Pons (tissue), 1 donor: ENCODE data around the gene RPL15.

Experiments
- DNase-seq: peaks from one replicate; pipeline ENCODE4 v3.0.0-alpha.2; 2016; ENCODE audit warnings: low spot score

RPL15 gene

GRCh38 chr3:23931597-23931996 is 14.7 kb downstream of the RPL15 start:
- no peak for DNase-seq

DNA sequence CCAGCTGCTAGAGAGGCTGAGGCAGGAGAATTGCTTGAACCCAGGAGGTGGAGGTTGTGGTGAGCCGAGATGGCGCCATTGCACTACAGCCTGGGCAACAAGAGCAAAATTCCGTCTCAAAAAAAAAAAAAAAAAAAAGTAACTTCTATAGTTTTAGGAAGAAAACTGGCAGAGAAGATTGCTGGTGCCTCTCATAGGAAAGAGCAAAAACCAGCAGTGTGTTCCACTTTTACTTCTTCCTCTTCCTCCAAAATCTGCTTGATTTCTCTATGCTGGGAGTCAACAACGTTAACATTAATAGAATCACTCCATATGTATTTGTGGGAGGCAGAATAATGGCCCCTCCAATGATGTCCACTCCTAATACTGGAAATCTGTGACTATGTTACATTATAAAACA is 15.6 kb downstream of the RPL15 start:
- DNase-seq, result no peak

DNA sequence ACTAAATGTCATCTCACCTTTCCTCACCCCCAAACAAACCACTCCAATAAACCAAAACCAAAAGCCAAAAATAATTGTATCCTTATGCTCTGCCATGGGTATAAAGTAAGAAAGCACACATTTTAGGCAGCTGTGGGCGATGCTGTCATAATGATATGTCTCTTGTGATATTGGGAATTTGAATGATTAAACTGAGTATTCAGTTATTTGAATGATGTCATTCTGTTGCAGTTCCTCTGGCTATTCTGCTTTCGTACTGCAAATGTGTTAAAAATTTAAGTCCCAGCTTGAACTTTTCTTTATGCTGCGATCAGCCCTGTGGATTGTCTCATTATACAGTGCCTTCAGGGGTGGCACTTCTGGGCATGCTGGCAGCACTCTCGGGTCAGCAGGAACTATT is 17.3 kb downstream of the RPL15 start:
- no peak for DNase-seq

- DNase-seq, result no peak
Observed at GRCh38 chr3:23937296-23937695, 20.4 kb downstream of the RPL15 start.

DNA sequence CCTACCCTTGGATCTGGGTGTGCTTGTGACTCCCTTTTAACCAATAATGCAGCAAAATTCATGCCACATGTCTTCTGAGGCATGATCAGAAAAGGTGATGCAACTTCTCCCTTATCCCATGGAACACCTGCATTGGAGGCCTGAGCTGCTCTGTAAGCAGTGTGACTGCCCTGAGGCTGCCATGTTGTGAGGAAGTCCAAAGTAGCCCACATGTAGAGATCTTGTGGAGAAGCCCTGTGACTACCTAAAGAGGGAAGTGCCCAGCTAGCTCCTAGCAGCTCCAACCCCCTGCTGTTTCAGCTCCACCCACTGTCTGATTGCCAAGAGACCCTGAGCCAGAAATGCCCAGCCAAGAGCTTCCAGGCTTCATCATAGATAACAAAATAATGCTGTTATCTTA is 21.8 kb downstream of the RPL15 start:
- DNase-seq, result no peak

GRCh38 chr3:23940775-23941174 is 23.8 kb downstream of the RPL15 start:
- DNase-seq, result no peak

DNA sequence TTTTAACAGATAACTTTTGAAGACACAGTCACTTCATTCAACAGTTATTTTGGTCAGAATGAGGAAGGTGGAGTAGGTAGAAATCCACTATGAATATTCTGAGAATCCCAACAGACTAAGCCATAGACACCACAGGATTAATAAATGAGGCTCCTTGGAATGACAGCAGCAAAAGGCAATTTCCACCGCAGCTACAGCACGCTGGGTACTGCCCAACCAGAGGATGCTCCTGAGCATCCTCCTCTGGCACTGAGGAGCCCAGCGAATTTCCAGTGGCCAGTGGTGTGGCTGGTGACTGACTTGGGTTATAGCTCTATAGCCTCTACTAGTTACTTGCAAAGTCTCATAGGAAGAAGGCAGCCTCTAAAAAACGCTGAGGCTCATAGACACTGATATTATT is 24.5 kb downstream of the RPL15 start:
- DNase-seq, result no peak

GRCh38 chr3:23942546-23942945 is 25.6 kb downstream of the RPL15 start:
- DNase-seq, result no peak

- DNase-seq, result no peak
Observed at GRCh38 chr3:23944007-23944783, 27.3 kb downstream of the RPL15 start.

DNA sequence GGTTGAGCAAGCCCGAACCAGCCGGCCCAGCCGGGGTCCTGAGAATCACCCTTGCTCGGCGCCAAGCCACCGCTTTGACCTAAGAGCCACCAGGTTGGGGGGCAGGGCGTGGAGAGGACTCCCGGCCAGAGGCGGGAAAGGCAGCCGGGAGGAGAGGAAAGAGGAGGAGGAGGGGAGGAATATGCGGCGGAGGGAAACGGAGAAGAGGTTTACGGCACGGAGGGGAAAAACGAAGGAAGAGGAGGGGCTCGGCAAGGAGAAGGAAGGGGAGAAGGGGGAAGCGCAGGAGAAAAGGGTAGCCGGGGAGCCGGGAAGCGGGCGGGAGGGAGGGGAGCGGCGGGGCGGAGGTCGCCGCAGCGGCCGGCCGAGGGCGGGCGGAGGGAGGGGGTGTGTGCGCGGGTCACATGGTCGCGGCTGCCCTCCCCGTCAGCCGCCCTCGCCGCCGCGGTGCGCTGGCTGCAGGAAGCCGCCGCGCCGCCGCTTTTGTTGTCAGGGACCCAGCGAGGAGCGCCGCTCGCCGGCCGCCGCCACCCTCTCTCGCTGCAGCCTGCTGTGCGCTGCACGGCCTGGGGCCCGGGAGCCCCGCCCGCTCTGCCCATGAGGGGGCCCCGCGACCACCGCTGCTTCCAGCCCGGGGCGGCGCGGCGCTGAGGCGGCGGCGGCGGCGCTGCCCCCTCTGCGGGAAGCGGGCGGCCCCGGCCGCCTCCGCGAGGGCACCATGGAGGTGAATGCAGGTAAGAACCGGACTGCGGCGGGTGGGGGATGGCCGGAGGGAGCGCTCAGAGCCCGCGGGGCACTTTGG is 28.1 kb downstream of the RPL15 start, which contains the start of gene NR1D2:
NR1D2 (plus strand) TSS at position 426 of the 802 bp plus-strand sequence; CDS start at position 719, 293 bp downstream.
- peak; percentile 68 for DNase-seq

DNA sequence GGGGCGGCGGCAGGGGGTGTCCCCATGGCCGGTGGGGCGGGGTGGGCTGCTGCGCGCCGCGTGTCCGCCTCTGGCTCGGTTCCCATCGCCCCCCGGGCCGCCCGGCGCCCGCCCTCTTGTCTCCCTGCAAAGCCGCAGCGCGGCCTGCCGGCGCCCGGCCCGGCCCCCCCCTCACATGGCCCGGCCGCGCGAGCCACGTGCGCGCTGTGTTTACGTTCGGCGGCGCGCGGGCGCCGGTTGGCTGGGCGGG is 28.7 kb downstream of the RPL15 start:
- DNase-seq, result no peak

DNA sequence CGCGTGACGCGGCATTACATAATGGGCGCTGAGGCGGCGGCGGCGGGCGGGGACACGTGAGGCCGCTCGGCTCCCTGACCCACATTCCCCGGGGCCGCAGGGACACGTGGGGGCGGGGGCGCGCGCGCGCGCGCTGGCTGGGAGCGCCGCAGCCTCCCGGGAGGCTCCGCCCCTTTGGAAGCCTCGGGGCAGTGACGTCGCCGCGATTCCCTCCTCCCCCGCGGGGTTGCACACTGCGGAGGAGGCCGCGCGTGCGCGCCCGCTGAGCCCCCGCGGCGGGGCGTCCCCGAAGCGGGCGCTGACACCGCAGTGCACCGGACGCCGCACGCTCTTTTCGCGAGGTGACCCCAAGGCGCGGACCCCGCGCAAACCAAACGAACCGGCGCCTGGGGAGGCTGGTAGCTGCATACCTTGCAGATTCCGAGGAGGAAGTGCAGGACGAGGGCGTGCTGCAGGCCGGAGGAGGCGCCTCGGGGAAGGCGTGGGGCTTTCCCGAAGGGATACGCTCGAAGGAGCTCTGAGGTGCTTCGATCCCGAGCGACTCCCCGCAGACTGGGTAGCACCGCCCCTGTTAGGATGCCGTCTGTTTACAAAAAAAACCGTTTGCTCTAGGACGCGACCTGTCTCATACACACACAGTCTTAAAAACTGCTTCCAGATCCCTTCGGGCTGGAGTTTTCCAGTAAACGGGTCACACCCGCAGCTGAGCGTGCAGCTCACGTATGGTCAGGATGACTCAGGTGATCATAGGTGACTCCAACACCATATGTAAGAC is 29.2 kb downstream of the RPL15 start:
- peak; percentile 96 for DNase-seq

GRCh38 chr3:23948761-23949160 is 31.8 kb downstream of the RPL15 start:
- DNase-seq, result no peak

DNA sequence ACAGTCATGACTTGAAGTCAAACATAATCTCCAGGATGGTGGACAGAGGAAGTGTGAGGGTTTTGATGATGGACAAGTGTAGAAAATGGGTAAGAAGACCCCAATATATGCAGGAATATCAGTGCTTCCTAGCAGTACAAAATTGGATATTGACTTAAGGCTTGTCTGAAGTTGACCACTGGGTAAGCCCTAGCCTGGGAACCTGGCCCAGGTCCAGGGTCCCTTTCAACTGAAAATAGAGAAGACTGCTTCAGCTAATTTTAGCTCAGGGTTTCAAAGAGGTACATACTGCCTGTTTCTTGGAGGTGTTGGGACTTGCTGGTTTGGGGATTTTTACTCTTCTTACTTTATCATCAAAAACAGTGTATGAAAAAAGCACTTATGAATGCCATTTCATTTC is 32.9 kb downstream of the RPL15 start:
- peak; percentile 40 for DNase-seq

DNA sequence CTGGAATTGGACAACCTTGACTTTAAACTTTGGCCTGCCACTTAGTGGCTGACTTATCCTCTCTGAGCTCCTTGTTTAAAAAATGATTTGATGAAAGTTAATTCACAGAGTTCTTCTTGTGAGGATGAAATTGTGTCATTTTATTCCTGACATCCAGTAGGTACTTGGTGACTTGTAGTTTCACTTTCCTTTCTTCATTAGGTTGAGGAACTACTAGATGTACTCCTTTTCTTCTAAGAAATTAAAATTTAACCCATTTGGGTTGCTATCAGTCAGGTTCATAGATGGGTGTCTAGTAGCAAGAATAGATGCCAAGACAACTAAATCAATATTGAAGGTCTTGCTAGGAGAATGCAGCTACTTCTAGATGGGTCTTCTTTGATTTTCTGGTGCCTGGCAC is 33.4 kb downstream of the RPL15 start:
- DNase-seq, result no peak

DNA sequence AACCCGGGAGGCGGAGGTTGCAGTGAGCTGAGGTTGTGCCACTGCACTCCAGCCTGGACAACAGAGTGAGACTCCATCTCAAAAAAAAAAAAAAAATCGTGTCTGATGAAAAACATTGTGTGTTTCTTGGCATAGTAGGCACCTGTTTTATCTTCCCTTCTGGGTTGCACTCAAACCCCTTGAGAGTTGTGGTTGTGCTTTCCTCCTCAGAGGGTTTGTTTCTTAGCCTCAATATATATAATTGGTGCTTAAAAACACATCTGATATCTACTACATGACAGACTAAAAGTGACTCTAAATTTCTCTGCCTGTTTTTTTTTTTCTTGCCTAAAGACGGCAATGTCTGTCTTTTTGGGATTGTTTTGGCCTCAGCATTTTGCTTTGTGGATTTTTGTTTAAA is 35.7 kb downstream of the RPL15 start:
- no peak for DNase-seq

- no peak for DNase-seq
Observed at GRCh38 chr3:23953523-23953922, 36.6 kb downstream of the RPL15 start.

DNA sequence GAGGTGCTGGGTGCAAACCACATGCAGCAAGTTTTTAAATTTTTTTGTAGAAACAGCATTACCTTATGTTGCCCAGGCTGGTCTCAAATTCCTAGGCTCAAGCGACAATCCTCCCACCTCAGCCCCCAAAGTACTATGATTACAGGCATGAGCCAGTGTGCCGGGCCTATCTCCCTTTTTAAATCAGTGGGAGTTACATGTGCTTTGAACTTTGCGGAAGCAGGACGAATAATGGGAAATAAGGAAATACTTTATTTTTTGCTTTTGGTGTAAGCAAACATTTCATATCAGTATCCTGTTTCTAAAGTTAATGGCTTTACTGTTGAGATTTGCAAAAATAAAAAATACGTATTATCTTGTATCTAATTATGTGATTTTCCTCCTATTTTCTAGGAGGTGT is 37.2 kb downstream of the RPL15 start:
- DNase-seq, result no peak

DNA sequence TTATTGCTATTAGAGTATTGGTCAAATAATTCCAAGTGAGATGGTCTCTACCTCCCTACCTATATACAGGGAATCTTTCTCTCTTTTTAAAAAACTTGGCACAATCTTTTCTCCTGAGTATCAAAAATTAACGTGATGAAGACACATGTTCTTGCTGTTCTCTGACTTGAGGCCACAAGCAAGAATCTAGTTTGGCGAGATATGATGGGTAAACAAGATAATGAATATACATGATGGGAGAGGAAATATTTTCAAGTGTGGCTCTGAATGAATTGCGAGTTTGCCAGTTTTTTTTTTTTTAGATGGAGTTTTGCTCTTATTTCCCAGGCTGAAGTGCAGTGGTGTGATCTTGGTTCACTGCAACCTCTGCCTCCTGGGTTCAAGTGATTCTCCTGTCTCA is 39.8 kb downstream of the RPL15 start:
- no peak for DNase-seq

DNA sequence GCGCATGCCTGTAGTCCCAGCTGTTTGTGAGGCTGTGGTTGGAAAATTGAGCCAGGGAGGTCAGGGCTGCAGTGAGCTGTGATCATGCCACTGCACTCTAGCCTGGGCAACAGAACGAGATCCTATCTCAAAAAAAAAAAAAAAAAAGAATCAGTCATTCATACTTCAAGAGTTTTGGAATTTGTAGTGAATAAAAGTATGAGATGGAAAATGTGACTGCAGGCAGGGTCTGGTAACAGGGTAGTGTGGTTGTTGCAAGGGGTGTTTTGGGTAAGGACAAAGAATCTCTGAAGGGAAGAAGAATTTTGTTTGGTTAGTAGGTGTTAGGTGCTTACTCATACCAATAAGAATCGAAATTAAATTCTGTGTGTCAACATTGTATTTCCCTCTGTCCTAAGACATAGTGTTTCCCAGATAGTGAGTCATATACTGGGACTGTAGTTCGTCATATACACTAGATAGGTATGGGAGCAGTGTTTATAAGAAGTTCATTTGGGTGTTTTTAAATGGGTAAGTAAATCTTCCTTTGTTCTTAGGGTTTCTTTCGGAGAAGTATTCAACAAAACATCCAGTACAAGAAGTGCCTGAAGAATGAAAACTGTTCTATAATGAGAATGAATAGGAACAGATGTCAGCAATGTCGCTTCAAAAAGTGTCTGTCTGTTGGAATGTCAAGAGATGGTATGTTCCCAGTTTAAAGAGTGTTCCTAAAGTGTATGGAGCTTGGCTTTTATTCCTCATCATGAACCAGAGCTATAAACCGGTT is 42.4 kb downstream of the RPL15 start:
- DNase-seq, result no peak

GRCh38 chr3:23960649-23961048 is 43.7 kb downstream of the RPL15 start:
- no peak for DNase-seq

DNA sequence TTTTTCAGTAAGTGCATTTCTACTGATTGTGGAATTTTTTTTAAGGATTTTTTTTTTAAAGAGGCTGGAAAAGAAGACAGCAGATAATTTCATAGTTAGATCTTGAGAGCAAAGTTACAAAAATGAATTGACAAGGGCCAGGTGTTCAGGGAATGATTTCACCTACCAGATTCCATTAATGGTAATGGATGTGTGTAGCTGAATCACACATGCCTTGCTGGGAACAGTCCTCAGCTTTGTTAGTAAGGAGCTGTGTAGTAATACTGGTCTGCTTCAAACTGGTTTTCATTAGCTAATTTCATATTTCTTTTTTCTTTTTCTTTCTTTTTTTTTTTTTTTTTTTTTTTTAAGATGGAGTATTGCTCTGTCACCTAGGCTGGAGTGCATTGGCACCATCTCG is 44.1 kb downstream of the RPL15 start:
- no peak for DNase-seq
